ENCODE measurements around the gene CHRM4. TPM values are rescaled to one million over a fixed set of nuclear protein-coding genes. Genes with fewer than 3 reads are reported as not detected.

CHRM4 gene
- total RNA-seq, 2 experiments from 2014 or later = not detected

DNA sequence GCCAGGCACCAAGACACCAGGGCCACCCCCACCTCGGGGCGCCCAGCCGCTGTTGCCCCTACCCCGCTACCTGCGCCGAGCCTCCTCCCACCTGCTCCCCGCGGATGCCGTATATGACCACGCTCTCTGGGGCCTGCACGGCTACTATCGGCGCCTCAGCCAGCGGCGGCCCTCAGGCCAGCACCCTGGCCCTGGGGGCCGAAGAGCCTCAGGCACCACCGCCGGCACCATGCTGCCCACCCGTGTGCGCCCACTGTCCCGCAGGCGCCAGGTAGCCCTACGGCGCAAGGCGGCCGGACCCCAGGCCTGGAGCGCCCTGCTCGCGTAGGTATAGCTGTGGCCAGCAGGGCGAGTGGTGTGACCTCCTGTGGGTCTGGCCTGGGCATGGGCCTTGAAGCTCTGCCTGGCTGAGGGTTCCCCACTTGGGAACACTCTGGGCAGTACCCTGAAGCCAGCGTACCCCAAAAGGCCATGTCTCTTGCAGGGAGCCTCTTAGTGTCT is 24.9 kb downstream of the CHRM4 start:
- DNase-seq = no peak
- TF ChIP-seq, protein P1, sequence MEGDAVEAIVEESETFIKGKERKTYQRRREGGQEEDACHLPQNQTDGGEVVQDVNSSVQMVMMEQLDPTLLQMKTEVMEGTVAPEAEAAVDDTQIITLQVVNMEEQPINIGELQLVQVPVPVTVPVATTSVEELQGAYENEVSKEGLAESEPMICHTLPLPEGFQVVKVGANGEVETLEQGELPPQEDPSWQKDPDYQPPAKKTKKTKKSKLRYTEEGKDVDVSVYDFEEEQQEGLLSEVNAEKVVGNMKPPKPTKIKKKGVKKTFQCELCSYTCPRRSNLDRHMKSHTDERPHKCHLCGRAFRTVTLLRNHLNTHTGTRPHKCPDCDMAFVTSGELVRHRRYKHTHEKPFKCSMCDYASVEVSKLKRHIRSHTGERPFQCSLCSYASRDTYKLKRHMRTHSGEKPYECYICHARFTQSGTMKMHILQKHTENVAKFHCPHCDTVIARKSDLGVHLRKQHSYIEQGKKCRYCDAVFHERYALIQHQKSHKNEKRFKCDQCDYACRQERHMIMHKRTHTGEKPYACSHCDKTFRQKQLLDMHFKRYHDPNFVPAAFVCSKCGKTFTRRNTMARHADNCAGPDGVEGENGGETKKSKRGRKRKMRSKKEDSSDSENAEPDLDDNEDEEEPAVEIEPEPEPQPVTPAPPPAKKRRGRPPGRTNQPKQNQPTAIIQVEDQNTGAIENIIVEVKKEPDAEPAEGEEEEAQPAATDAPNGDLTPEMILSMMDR (IDR thresholded peaks at IDR 0.05) = no peak
- Mint-ChIP-seq H3K4me1 (ENCODE audit: low read depth) (peaks cover 47% of the 10 kb centered on the region), H3K9me3 (no peaks in the 10 kb centered on the region), H3K36me3 (ENCODE audit: low read depth) (peaks cover 17% of the 10 kb centered on the region), H3K27ac (peak overlapping the region; percentile 88), H3K27me3 (no peaks in the 10 kb centered on the region), H3K4me3 (no peak overlapping the region)
- ATAC-seq = no peak
- ChIA-PET POLR2A (interaction anchor here (1.2 to 10.2 kb wide), 3 partner anchors 10 to 16 kb away, joined by 3 to 135 read pairs (median 12); partner anchors contain the start of gene DGKZ), CTCF (interaction anchor here (0.9 to 17.8 kb wide), 6 partner anchors 15 to 127 kb away, joined by 3 to 480 read pairs (median 9); partner anchors contain the start of gene DGKZ)
- intact Hi-C loops (cut with micrococcal nuclease) = no loop called here

DNA sequence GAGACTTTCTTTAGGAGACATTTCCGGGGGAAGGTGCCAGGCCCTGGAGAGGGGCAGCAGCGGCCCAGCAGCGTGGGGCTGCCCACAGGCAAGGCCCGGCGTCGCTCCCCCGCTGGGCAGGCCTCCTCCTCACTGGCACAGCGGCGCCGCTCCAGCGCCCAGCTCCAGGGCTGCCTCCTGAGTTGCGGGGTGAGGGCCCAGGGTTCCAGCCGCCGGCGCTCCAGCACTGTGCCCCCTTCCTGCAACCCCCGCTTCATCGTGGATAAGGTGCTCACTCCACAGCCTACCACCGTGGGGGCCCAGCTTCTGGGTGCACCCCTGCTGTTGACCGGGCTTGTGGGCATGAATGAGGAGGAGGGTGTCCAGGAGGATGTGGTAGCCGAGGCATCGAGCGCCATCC is 25.3 kb downstream of the CHRM4 start:
- Mint-ChIP-seq H3K36me3 (ENCODE audit: low read depth) (peaks cover 17% of the 10 kb centered on the region), H3K4me3 (no peak overlapping the region), H3K4me1 (ENCODE audit: low read depth) (peaks cover 49% of the 10 kb centered on the region), H3K27me3 (no peaks in the 10 kb centered on the region), H3K27ac (no peak overlapping the region), H3K9me3 (no peaks in the 10 kb centered on the region)
- TF ChIP-seq, protein P1 (IDR thresholded peaks at IDR 0.05) = no peak
- intact Hi-C loops (cut with micrococcal nuclease) = no loop called here
- no peak for ATAC-seq
- POLR2A ChIA-PET = interaction anchor here (1.2 to 10.2 kb wide), 4 partner anchors 10 to 23 kb away, joined by 3 to 135 read pairs (median 9); partner anchors contain the start of gene DGKZ
- CTCF ChIA-PET = interaction anchor here (0.9 to 17.8 kb wide), 5 partner anchors 14 to 127 kb away, joined by 3 to 480 read pairs (median 8); partner anchors contain the start of gene DGKZ
- no peak for DNase-seq

DNA sequence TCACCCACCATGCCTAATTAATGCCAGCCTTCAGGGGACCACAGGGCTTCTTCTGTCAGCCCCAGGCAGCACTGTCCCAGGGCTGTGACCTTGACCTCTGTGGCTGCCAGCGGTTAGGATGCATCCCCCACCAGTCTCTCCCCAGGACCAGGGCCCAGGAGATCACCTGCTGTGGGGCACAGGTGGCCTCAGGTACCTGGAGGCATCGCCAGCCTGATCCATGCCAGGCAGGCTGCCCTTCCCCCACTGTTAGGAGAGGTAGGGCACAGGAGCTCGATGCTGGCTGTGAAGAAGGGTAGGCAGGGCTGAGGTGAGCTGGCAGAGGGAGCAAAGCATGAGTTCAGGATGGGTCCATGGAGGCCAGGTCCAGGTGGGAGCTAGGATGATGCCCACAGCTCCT is 26.8 kb downstream of the CHRM4 start:
- Mint-ChIP-seq H3K4me1 (ENCODE audit: low read depth) (peaks cover 58% of the 10 kb centered on the region), H3K27me3 (no peaks in the 10 kb centered on the region), H3K4me3 (no peak overlapping the region), H3K9me3 (no peaks in the 10 kb centered on the region), H3K36me3 (ENCODE audit: low read depth) (peaks cover 10% of the 10 kb centered on the region), H3K27ac (peak overlapping the region; percentile 75)
- no peak for ATAC-seq
- ChIA-PET POLR2A (interaction anchor here (1.2 to 10.2 kb wide), 2 partner anchors 14 to 25 kb away, joined by 6 to 135 read pairs; partner anchors contain the start of gene DGKZ), CTCF (interaction anchor here (4.2 to 17.8 kb wide), 2 partner anchors 13 to 126 kb away, joined by 19 to 480 read pairs; partner anchors contain the start of gene DGKZ)
- DNase-seq = no peak
- intact Hi-C loops (cut with micrococcal nuclease) = no loop called here
- TF ChIP-seq, protein P1 (IDR thresholded peaks at IDR 0.05) = no peak

DNA sequence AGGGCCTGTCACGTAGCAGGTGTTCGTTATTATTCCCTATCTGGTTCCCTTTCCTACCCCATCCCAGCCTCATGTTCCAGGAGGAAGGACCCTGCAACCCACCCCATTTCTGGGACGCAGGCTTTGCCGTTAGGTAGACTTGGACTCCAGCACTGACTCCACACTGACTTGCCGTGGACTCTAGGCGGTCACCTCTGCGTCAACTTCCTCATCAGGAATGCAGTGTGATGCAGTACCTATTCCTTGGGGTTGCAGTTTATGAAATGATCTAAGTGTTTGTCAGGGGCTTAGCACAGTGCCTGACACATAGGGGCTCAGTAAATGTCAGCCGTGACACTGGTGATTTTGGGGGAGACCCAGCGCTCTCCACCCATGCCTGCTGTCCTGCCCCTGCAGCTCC is 27.5 kb downstream of the CHRM4 start:
- no peak for ATAC-seq
- intact Hi-C loops (cut with micrococcal nuclease) = no loop called here
- no peak for DNase-seq
- ChIA-PET CTCF (interaction anchor here (17.8 kb wide), 1 partner anchor 12 kb away, joined by 480 read pairs; the partner anchor contains the start of gene DGKZ), POLR2A (interaction anchor here (10.2 kb wide), 1 partner anchor 13 kb away, joined by 135 read pairs; the partner anchor contains the start of gene DGKZ)
- Mint-ChIP-seq H3K9me3 (no peaks in the 10 kb centered on the region), H3K27ac (peak overlapping the region; percentile 75), H3K4me3 (no peak overlapping the region), H3K27me3 (no peaks in the 10 kb centered on the region), H3K4me1 (ENCODE audit: low read depth) (peaks cover 54% of the 10 kb centered on the region), H3K36me3 (ENCODE audit: low read depth) (peaks cover 5% of the 10 kb centered on the region)
- TF ChIP-seq, protein P1 (IDR thresholded peaks at IDR 0.05) = no peak

DNA sequence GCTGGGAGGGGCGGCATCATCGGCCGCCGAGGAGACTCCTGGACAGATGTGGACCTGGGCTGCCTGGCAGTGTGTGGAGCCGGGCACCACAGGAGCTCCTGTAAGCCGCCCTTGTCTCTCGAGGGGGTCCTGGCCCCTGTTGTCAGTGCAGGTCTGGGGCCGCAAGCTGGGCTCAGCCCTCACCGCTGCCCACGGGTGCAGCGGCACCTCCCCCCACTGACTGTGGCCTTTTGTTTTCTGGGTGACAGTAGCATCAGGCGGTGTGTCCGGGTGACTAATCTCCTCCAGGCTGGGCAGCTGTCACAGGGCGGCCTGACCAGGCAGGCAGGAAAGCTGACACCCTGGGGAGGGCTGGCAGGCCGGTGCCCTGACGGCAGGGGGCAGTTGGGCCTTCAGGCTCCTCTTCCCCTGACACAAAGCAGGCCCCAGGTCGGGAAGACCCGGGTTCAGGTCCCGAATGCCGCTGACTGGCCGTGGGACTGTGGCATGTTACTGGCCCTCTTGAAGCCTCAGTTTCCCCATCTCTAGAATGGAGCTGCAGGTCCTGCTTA is 28.0 kb downstream of the CHRM4 start:
- no peaks in the 10 kb centered on the region for H3K9me3 Mint-ChIP-seq
- intact Hi-C loops (cut with micrococcal nuclease) = no loop called here
- POLR2A ChIA-PET = interaction anchor here (10.2 kb wide), 1 partner anchor 13 kb away, joined by 135 read pairs; the partner anchor contains the start of gene DGKZ
- H3K4me1 Mint-ChIP-seq (ENCODE audit: low read depth) = peaks cover 54% of the 10 kb centered on the region
- H3K36me3 Mint-ChIP-seq (ENCODE audit: low read depth) = peaks cover 3% of the 10 kb centered on the region
- no peak for DNase-seq
- H3K27ac Mint-ChIP-seq = peak overlapping the region; percentile 95
- no peaks in the 10 kb centered on the region for H3K27me3 Mint-ChIP-seq
- CTCF ChIA-PET = interaction anchor here (2.7 to 17.8 kb wide), 2 partner anchors 12 to 124 kb away, joined by 13 to 480 read pairs; partner anchors contain the start of gene DGKZ
- H3K4me3 Mint-ChIP-seq = no peak overlapping the region
- no peak for ATAC-seq
- TF ChIP-seq, protein P1 (IDR thresholded peaks at IDR 0.05) = no peak
